GM19463 (cell line): ENCODE data around the gene RNF44.

Experiments
- ATAC-seq: cut with Tn5 transposase; IDR thresholded peaks from one replicate; pipeline ENCODE4 v1.9.1; 2021; ENCODE audit warnings: mild to moderate bottlenecking, moderate library complexity; ENCODE audit not compliant: unreplicated experiment

The RNF44 gene

GRCh38 chr5:176535664-176536131, 1.5 kb downstream of the RNF44 start:
- ATAC-seq, result no peak

- ATAC-seq, result no peak
Observed at GRCh38 chr5:176535101-176535663, 2.0 kb downstream of the RNF44 start.

GRCh38 chr5:176534640-176535039, 2.6 kb downstream of the RNF44 start:
- ATAC-seq, result no peak

GRCh38 chr5:176533894-176534611, 3.1 kb downstream of the RNF44 start:
- no peak for ATAC-seq

GRCh38 chr5:176533390-176533789, 3.8 kb downstream of the RNF44 start:
- no peak for ATAC-seq

- ATAC-seq, result no peak
Observed at GRCh38 chr5:176532795-176533194, 4.4 kb downstream of the RNF44 start.

- ATAC-seq, result no peak
Observed at GRCh38 chr5:176531902-176532493, 5.2 kb downstream of the RNF44 start.

- ATAC-seq, result no peak
Observed at GRCh38 chr5:176530983-176531901, 6.0 kb downstream of the RNF44 start.

- no peak for ATAC-seq
Observed at GRCh38 chr5:176530393-176530982, 6.7 kb downstream of the RNF44 start.

- ATAC-seq, result no peak
Observed at GRCh38 chr5:176529741-176530141, 7.5 kb downstream of the RNF44 start.

GRCh38 chr5:176529116-176529740, 8.0 kb downstream of the RNF44 start:
- no peak for ATAC-seq

- ATAC-seq, result no peak
Observed at GRCh38 chr5:176528761-176529115, 8.5 kb downstream of the RNF44 start.

- no peak for ATAC-seq
Observed at GRCh38 chr5:176528301-176528700, 8.9 kb downstream of the RNF44 start.

- no peak for ATAC-seq
Observed at GRCh38 chr5:176527246-176528222, 9.7 kb downstream of the RNF44 start.

GRCh38 chr5:176526462-176526861, 10.7 kb downstream of the RNF44 start:
- ATAC-seq, result no peak

- ATAC-seq, result no peak
Observed at GRCh38 chr5:176525677-176526076, 11.5 kb downstream of the RNF44 start.

- ATAC-seq, result no peak
Observed at GRCh38 chr5:176524987-176525386, 12.2 kb downstream of the RNF44 start.

- no peak for ATAC-seq
Observed at GRCh38 chr5:176524138-176524537, 13.1 kb downstream of the RNF44 start.

GRCh38 chr5:176521699-176522263, 15.4 kb downstream of the RNF44 start:
- no peak for ATAC-seq
